ENCODE results near the gene PRKCA.
"Not testable (repeated sequence)": the region's sequence is repeated elsewhere in the genome, so short reads cannot be mapped to it uniquely, and the experiment has no call there.

The PRKCA gene

GRCh38 chr17:66350576-66350975 lies 48.2 kb downstream of the PRKCA start:
- H3K27me3 ChIP-seq (ENCODE audit: control insufficient read depth, insufficient read depth, low read length); H3K9ac ChIP-seq (ENCODE audit: low read length); H3K27ac ChIP-seq (ENCODE audit: low read depth, low read length); H3K36me3 ChIP-seq (ENCODE audit: control insufficient read depth, insufficient read depth, low read length); H3K4me3 ChIP-seq (ENCODE audit: low read length): not testable (repeated sequence)
- peaks cover 23% of the 10 kb centered on the region for H3K4me1 ChIP-seq (ENCODE audit: control insufficient read depth, insufficient read depth, low read length)

DNA sequence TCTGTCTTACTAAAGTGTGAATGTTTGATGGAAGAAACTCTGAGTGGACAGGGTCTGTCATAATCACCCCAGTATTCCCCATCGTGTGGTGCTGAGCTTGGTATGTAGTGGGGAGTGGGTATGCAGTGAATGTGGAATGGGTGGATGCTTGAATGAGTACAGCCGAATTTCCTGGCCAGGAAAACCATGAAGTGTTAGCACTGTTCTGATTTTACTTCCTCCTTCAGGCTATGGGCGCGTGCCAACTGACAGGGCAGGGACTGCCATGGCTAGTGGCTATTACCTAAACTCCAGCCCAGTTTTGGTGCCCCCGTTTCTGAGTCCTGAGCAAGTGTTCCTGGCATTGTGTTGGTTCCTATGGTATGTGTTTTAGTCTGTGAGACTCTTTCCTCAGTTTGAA lies 48.6 kb downstream of the PRKCA start:
- no peak overlapping the region for H3K9ac ChIP-seq (ENCODE audit: low read length)

GRCh38 chr17:66351701-66352100 lies 49.3 kb downstream of the PRKCA start:
- H3K27me3 ChIP-seq (ENCODE audit: control insufficient read depth, insufficient read depth, low read length), result no peaks in the 10 kb centered on the region
- no peak overlapping the region for H3K9ac ChIP-seq (ENCODE audit: low read length)
- no peak overlapping the region for H3K4me3 ChIP-seq (ENCODE audit: low read length)
- H3K36me3 ChIP-seq (ENCODE audit: control insufficient read depth, insufficient read depth, low read length), result no peaks in the 10 kb centered on the region
- peaks cover 23% of the 10 kb centered on the region for H3K4me1 ChIP-seq (ENCODE audit: control insufficient read depth, insufficient read depth, low read length)
- H3K27ac ChIP-seq (ENCODE audit: low read depth, low read length), result no peak overlapping the region

More for the DNA sequence above, 48.6 kb downstream of the PRKCA start:
- peaks cover 23% of the 10 kb centered on the region for H3K4me1 ChIP-seq (ENCODE audit: control insufficient read depth, insufficient read depth, low read length)
- no peaks in the 10 kb centered on the region for H3K36me3 ChIP-seq (ENCODE audit: control insufficient read depth, insufficient read depth, low read length)
- no peak overlapping the region for H3K4me3 ChIP-seq (ENCODE audit: low read length)
- H3K27me3 ChIP-seq (ENCODE audit: control insufficient read depth, insufficient read depth, low read length), result no peaks in the 10 kb centered on the region
- H3K27ac ChIP-seq (ENCODE audit: low read depth, low read length), result no peak overlapping the region

DNA sequence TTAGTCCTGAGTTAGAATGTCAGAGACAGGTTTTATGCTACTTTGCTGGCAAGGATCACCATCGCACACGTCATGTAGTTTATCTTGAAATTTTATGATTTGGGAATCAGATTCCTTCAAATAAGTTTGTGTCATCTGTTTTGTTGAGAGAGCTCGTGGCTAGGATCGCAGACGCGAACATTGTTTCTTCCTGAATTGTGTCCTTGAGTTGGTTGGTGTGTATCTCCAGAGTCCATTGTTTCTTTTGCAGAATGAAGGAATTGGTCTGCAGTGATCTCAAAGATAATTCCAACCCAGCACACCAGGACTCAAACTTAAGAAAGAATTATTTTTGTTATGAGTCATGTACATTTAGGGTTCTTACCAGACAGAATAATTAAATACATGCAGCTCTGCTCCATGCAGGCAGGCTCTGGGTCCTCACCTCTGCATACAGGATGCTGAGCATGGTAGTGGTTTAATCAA lies 51.6 kb downstream of the PRKCA start:
- Histone ChIP-seq H3K9ac (ENCODE audit: low read length) (no peak overlapping the region), H3K4me1 (ENCODE audit: control insufficient read depth, insufficient read depth, low read length) (peaks cover 17% of the 10 kb centered on the region), H3K4me3 (ENCODE audit: low read length) (no peak overlapping the region), H3K36me3 (ENCODE audit: control insufficient read depth, insufficient read depth, low read length) (no peaks in the 10 kb centered on the region), H3K27ac (ENCODE audit: low read depth, low read length) (peak overlapping the region; percentile 12), H3K27me3 (ENCODE audit: control insufficient read depth, insufficient read depth, low read length) (no peaks in the 10 kb centered on the region)

GRCh38 chr17:66354472-66354871 lies 52.1 kb downstream of the PRKCA start:
- H3K4me3 ChIP-seq (ENCODE audit: low read length), result no peak overlapping the region
- H3K4me1 ChIP-seq (ENCODE audit: control insufficient read depth, insufficient read depth, low read length), result peaks cover 12% of the 10 kb centered on the region
- H3K36me3 ChIP-seq (ENCODE audit: control insufficient read depth, insufficient read depth, low read length), result no peaks in the 10 kb centered on the region
- H3K27me3 ChIP-seq (ENCODE audit: control insufficient read depth, insufficient read depth, low read length), result no peaks in the 10 kb centered on the region
- H3K9ac ChIP-seq (ENCODE audit: low read length), result no peak overlapping the region
- no peak overlapping the region for H3K27ac ChIP-seq (ENCODE audit: low read depth, low read length)

- H3K9ac ChIP-seq (ENCODE audit: low read length), result no peak overlapping the region
- H3K27me3 ChIP-seq (ENCODE audit: control insufficient read depth, insufficient read depth, low read length), result no peaks in the 10 kb centered on the region
- peaks cover 7% of the 10 kb centered on the region for H3K4me1 ChIP-seq (ENCODE audit: control insufficient read depth, insufficient read depth, low read length)
- no peak overlapping the region for H3K27ac ChIP-seq (ENCODE audit: low read depth, low read length)
- H3K36me3 ChIP-seq (ENCODE audit: control insufficient read depth, insufficient read depth, low read length), result no peaks in the 10 kb centered on the region
- no peak overlapping the region for H3K4me3 ChIP-seq (ENCODE audit: low read length)
These were observed 52.6 kb downstream of the PRKCA start for GRCh38 chr17:66354981-66355380.

GRCh38 chr17:66355510-66355909 lies 53.1 kb downstream of the PRKCA start:
- H3K9ac ChIP-seq (ENCODE audit: low read length), result no peak overlapping the region
- H3K27ac ChIP-seq (ENCODE audit: low read depth, low read length), result no peak overlapping the region
- no peak overlapping the region for H3K4me3 ChIP-seq (ENCODE audit: low read length)
- no peaks in the 10 kb centered on the region for H3K36me3 ChIP-seq (ENCODE audit: control insufficient read depth, insufficient read depth, low read length)
- no peaks in the 10 kb centered on the region for H3K27me3 ChIP-seq (ENCODE audit: control insufficient read depth, insufficient read depth, low read length)
- peaks cover 5% of the 10 kb centered on the region for H3K4me1 ChIP-seq (ENCODE audit: control insufficient read depth, insufficient read depth, low read length)

DNA sequence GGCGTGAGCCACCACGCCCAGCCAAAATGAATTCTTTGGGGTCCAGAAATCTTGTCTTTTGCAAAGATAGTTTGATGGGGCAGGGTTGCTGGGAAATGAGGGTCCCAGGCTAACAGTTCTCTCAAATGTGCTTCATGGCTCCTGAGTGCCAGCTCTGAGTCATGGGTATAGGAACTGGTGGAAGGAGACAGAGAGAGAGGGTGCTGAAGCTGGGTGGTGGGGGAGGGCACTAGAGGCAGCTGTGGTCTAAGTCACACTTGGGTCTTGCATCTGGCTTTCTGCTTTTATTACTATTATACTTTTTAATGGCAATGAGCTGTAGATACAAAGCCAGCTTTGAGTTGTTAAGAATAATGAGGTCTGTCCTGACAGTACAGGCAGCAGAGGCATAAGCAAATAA lies 54.6 kb downstream of the PRKCA start:
- H3K9ac ChIP-seq (ENCODE audit: low read length), result no peak overlapping the region
- no peak overlapping the region for H3K4me3 ChIP-seq (ENCODE audit: low read length)
- peaks cover 5% of the 10 kb centered on the region for H3K4me1 ChIP-seq (ENCODE audit: control insufficient read depth, insufficient read depth, low read length)
- H3K36me3 ChIP-seq (ENCODE audit: control insufficient read depth, insufficient read depth, low read length), result no peaks in the 10 kb centered on the region
- no peak overlapping the region for H3K27ac ChIP-seq (ENCODE audit: low read depth, low read length)
- no peaks in the 10 kb centered on the region for H3K27me3 ChIP-seq (ENCODE audit: control insufficient read depth, insufficient read depth, low read length)

- Histone ChIP-seq H3K9ac (ENCODE audit: low read length) (no peak overlapping the region), H3K27me3 (ENCODE audit: control insufficient read depth, insufficient read depth, low read length) (no peaks in the 10 kb centered on the region), H3K36me3 (ENCODE audit: control insufficient read depth, insufficient read depth, low read length) (no peaks in the 10 kb centered on the region), H3K27ac (ENCODE audit: low read depth, low read length) (no peak overlapping the region), H3K4me3 (ENCODE audit: low read length) (no peak overlapping the region), H3K4me1 (ENCODE audit: control insufficient read depth, insufficient read depth, low read length) (peaks cover 4% of the 10 kb centered on the region)
These were observed 56.9 kb downstream of the PRKCA start for GRCh38 chr17:66359351-66359750.

GRCh38 chr17:66360961-66361565 lies 58.6 kb downstream of the PRKCA start:
- not testable (repeated sequence) for H3K4me1 ChIP-seq (ENCODE audit: control insufficient read depth, insufficient read depth, low read length); H3K4me3 ChIP-seq (ENCODE audit: low read length); H3K27ac ChIP-seq (ENCODE audit: low read depth, low read length); H3K9ac ChIP-seq (ENCODE audit: low read length); H3K36me3 ChIP-seq (ENCODE audit: control insufficient read depth, insufficient read depth, low read length); H3K27me3 ChIP-seq (ENCODE audit: control insufficient read depth, insufficient read depth, low read length)

- H3K4me1 ChIP-seq (ENCODE audit: control insufficient read depth, insufficient read depth, low read length), result no peaks in the 10 kb centered on the region
- H3K4me3 ChIP-seq (ENCODE audit: low read length), result no peak overlapping the region
- H3K9ac ChIP-seq (ENCODE audit: low read length), result no peak overlapping the region
- no peak overlapping the region for H3K27ac ChIP-seq (ENCODE audit: low read depth, low read length)
- H3K27me3 ChIP-seq (ENCODE audit: control insufficient read depth, insufficient read depth, low read length), result no peaks in the 10 kb centered on the region
- H3K36me3 ChIP-seq (ENCODE audit: control insufficient read depth, insufficient read depth, low read length), result no peaks in the 10 kb centered on the region
These were observed 62.1 kb downstream of the PRKCA start for GRCh38 chr17:66364508-66364907.

GRCh38 chr17:66364990-66365490 lies 62.6 kb downstream of the PRKCA start:
- Histone ChIP-seq H3K36me3 (ENCODE audit: control insufficient read depth, insufficient read depth, low read length) (no peaks in the 10 kb centered on the region), H3K27me3 (ENCODE audit: control insufficient read depth, insufficient read depth, low read length) (no peaks in the 10 kb centered on the region), H3K4me1 (ENCODE audit: control insufficient read depth, insufficient read depth, low read length) (no peaks in the 10 kb centered on the region), H3K4me3 (ENCODE audit: low read length) (no peak overlapping the region), H3K27ac (ENCODE audit: low read depth, low read length) (no peak overlapping the region), H3K9ac (ENCODE audit: low read length) (no peak overlapping the region)

GRCh38 chr17:66365903-66366302 lies 63.5 kb downstream of the PRKCA start:
- Histone ChIP-seq H3K36me3 (ENCODE audit: control insufficient read depth, insufficient read depth, low read length) (no peaks in the 10 kb centered on the region), H3K27me3 (ENCODE audit: control insufficient read depth, insufficient read depth, low read length) (no peaks in the 10 kb centered on the region), H3K4me1 (ENCODE audit: control insufficient read depth, insufficient read depth, low read length) (no peaks in the 10 kb centered on the region), H3K27ac (ENCODE audit: low read depth, low read length) (no peak overlapping the region), H3K4me3 (ENCODE audit: low read length) (no peak overlapping the region), H3K9ac (ENCODE audit: low read length) (no peak overlapping the region)

Data from rectal smooth muscle tissue (tissue), 1 donor.